HEK293 (cell line): ENCODE data around the gene SYTL2.
A peak's percentile ranks its signal among the peaks of the same experiment; 100 is the strongest.
"Not testable (repeated sequence)": the region's sequence is repeated elsewhere in the genome, so short reads cannot be mapped to it uniquely, and the experiment has no call there.

ENCODE experiments used
- CTCF ChIA-PET: fragments of 350-600 bp; formaldehyde crosslinking; extraction: SDS; loops from one replicate; lab custom pipeline; 2021; ENCODE audit warnings: antibody characterized with exemption; lab: Yijun Ruan, JAX
- POLR2A ChIA-PET: fragments of 300-600 bp; formaldehyde crosslinking; extraction: SDS; loops from one replicate; lab custom pipeline; 2020; ENCODE audit warnings: antibody characterized with exemption, inconsistent platforms; lab: Yijun Ruan, JAX
- H3K27ac ChIP-seq: fragments of 200-500 bp; sonication (Bioruptor generic); 2 replicates; pipeline ENCODE4 v1.5.1; 2014; ENCODE audit warnings: low read depth, low read length, control low read depth, inconsistent platforms; ENCODE audit errors: extremely low read depth
- H3K36me3 ChIP-seq, 2 experiments: fragments of 200-500 bp in 1 of 2; sonication (Bioruptor generic) in 1 of 2; 1 replicate in 1 of 2; 2 replicates in 1 of 2; pipeline ENCODE4 v1.5.1; 2014 to 2017; ENCODE audit warnings: inconsistent platforms in 2 of 2, low read length in 2 of 2; ENCODE audit not compliant: control insufficient read depth in 2 of 2, insufficient read depth in 1 of 2
- H3K4me1 ChIP-seq: fragments of 200-500 bp; sonication (Bioruptor generic); 2 replicates; pipeline ENCODE4 v1.5.1; 2014; ENCODE audit warnings: mild to moderate bottlenecking, low read length, inconsistent platforms; ENCODE audit not compliant: control insufficient read depth, insufficient read depth
- H3K4me3 ChIP-seq: 2 replicates; pipeline ENCODE4 v1.5.1; 2011; ENCODE audit warnings: low read depth, mild to moderate bottlenecking, control low read depth, low read length, moderate library complexity
- H3K9me3 ChIP-seq: fragments of 200-500 bp; sonication (Bioruptor generic); 2 replicates; pipeline ENCODE4 v1.5.1; 2014; ENCODE audit warnings: low read depth, low read length, inconsistent platforms; ENCODE audit not compliant: control insufficient read depth, insufficient read depth
- SP7 ChIP-seq: fragments of 450-650 bp; formaldehyde crosslinking; IDR thresholded peaks from 2 replicates; pipeline ENCODE4 v1.5.1; 2016; ENCODE audit warnings: missing biosample characterization, missing genetic modification characterization
- ZFP41 ChIP-seq: fragments of 450-650 bp; formaldehyde crosslinking; IDR thresholded peaks from 2 replicates; pipeline ENCODE4 v1.5.1; 2016; ENCODE audit warnings: missing biosample characterization, missing genetic modification characterization, borderline replicate concordance
- ZIC2 ChIP-seq: fragments of 450-650 bp; formaldehyde crosslinking; IDR thresholded peaks from 2 replicates; pipeline ENCODE4 v1.5.1; 2016; ENCODE audit warnings: missing biosample characterization, missing genetic modification characterization
- ZNF10 ChIP-seq: fragments of 450-650 bp; formaldehyde crosslinking; IDR thresholded peaks from 2 replicates; pipeline ENCODE4 v1.5.1; 2017; ENCODE audit warnings: missing biosample characterization, missing genetic modification characterization
- ZNF24 ChIP-seq: fragments of 450-650 bp; formaldehyde crosslinking; IDR thresholded peaks from 2 replicates; pipeline ENCODE4 v1.5.1; 2016; ENCODE audit warnings: missing biosample characterization, missing genetic modification characterization
- ZNF324 ChIP-seq: fragments of 450-650 bp; formaldehyde crosslinking; IDR thresholded peaks from 2 replicates; pipeline ENCODE4 v1.5.1; 2016; ENCODE audit warnings: missing biosample characterization, missing genetic modification characterization
- ZNF335 ChIP-seq: fragments of 450-650 bp; formaldehyde crosslinking; conservative IDR thresholded peaks from 2 replicates; pipeline ENCODE4 v1.5.1; 2016; ENCODE audit warnings: missing biosample characterization, missing genetic modification characterization
- ZNF366 ChIP-seq: fragments of 450-650 bp; formaldehyde crosslinking; conservative IDR thresholded peaks from 2 replicates; pipeline ENCODE4 v1.5.1; 2016; ENCODE audit warnings: missing biosample characterization, missing genetic modification characterization
- ZNF473 ChIP-seq: fragments of 450-650 bp; formaldehyde crosslinking; IDR thresholded peaks from 2 replicates; pipeline ENCODE4 v1.5.1; 2017; ENCODE audit warnings: missing biosample characterization, missing genetic modification characterization
- ZNF629 ChIP-seq: fragments of 450-650 bp; formaldehyde crosslinking; IDR thresholded peaks from 2 replicates; pipeline ENCODE4 v1.5.1; 2017; ENCODE audit warnings: missing biosample characterization, missing genetic modification characterization
- TF ChIP-seq, protein P1 (sequence below): fragments of 450-650 bp; formaldehyde crosslinking; IDR thresholded peaks from 2 replicates; pipeline ENCODE4 v1.5.1; 2016; ENCODE audit warnings: missing biosample characterization, missing genetic modification characterization
- TF ChIP-seq, protein P2 (sequence below): fragments of 450-650 bp; IDR thresholded peaks from 2 replicates; pipeline ENCODE4 v1.5.1; 2018; ENCODE audit warnings: missing biosample characterization, missing genetic modification characterization
- TF ChIP-seq, protein P3 (sequence below): fragments of 450-650 bp; formaldehyde crosslinking; IDR thresholded peaks from 2 replicates; pipeline ENCODE4 v1.5.1; 2016; ENCODE audit warnings: missing biosample characterization, missing genetic modification characterization, low read depth
- TF ChIP-seq, protein P4 (sequence below): fragments of 450-650 bp; formaldehyde crosslinking; IDR thresholded peaks from 2 replicates; pipeline ENCODE4 v1.5.1; 2016; ENCODE audit warnings: missing biosample characterization, missing genetic modification characterization

The SYTL2 gene

DNA sequence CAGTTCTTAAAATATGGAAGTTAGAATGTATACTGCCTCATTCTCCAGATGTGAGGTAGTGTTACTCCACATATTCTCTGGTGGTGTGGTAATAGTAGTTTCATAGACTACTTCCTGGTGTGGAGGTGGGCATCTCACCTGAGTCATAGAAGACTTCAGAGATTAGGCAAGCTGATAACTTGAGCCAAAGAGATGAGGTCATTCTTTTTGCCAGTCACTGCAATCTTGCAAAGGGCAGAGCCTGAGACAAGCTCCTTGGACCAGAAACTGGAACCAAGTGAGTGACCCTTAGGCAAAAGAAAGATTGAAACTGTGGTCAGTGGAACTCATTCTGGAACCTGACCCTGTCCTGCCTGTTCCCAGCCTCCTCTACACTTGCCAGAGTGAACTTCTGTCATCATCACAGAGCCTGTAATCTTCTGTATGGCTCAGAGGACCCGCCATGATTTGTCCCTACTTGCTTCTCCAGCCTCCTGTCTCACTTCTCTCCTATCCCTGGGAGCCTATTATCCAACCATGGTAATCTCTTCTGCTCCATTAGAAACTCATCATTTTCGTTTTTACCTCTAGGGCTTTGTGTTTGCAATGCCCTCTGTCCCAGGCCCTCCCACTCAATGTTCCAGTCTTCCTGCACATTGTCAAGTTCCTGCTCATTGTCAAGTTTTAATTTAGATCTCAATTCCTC, 33.6 kb upstream of the SYTL2 start:
- Histone ChIP-seq H3K4me3 (no peak overlapping the region), H3K4me1 (no peaks in the 10 kb centered on the region), H3K36me3 (no peaks in the 10 kb centered on the region), H3K9me3 (no peaks in the 10 kb centered on the region), H3K27ac (no peak overlapping the region)
- POLR2A ChIA-PET, result no interaction called here
- CTCF ChIA-PET, result interaction anchor here (0.7 kb wide), 2 partner anchors 10 to 263 kb away, joined by 3 to 4 read pairs; partner anchors contain the start of gene CCDC83
- TF ChIP-seq ZNF10 (no peak), ZNF366 (peak; percentile 27; the same call in 1 of the 2 replicates), ZFP41 (no peak), ZNF324 (no peak), ZNF629 (peak; percentile 52), ZNF335 (tag by site-specific recombination) (0 out of 2 replicates have a peak, but pooled peaks have one; percentile 14), SP7 (tag by site-specific recombination) (0 out of 2 replicates have a peak, but pooled peaks have one; percentile 22)
- TF ChIP-seq, protein P1, sequence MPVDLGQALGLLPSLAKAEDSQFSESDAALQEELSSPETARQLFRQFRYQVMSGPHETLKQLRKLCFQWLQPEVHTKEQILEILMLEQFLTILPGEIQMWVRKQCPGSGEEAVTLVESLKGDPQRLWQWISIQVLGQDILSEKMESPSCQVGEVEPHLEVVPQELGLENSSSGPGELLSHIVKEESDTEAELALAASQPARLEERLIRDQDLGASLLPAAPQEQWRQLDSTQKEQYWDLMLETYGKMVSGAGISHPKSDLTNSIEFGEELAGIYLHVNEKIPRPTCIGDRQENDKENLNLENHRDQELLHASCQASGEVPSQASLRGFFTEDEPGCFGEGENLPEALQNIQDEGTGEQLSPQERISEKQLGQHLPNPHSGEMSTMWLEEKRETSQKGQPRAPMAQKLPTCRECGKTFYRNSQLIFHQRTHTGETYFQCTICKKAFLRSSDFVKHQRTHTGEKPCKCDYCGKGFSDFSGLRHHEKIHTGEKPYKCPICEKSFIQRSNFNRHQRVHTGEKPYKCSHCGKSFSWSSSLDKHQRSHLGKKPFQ (tag by site-specific recombination), result no peak
- TF ChIP-seq, protein P2, sequence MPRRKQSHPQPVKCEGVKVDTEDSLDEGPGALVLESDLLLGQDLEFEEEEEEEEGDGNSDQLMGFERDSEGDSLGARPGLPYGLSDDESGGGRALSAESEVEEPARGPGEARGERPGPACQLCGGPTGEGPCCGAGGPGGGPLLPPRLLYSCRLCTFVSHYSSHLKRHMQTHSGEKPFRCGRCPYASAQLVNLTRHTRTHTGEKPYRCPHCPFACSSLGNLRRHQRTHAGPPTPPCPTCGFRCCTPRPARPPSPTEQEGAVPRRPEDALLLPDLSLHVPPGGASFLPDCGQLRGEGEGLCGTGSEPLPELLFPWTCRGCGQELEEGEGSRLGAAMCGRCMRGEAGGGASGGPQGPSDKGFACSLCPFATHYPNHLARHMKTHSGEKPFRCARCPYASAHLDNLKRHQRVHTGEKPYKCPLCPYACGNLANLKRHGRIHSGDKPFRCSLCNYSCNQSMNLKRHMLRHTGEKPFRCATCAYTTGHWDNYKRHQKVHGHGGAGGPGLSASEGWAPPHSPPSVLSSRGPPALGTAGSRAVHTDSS (tag by site-specific recombination), result no peak
- TF ChIP-seq, protein P3, sequence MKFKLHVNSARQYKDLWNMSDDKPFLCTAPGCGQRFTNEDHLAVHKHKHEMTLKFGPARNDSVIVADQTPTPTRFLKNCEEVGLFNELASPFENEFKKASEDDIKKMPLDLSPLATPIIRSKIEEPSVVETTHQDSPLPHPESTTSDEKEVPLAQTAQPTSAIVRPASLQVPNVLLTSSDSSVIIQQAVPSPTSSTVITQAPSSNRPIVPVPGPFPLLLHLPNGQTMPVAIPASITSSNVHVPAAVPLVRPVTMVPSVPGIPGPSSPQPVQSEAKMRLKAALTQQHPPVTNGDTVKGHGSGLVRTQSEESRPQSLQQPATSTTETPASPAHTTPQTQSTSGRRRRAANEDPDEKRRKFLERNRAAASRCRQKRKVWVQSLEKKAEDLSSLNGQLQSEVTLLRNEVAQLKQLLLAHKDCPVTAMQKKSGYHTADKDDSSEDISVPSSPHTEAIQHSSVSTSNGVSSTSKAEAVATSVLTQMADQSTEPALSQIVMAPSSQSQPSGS (tag by site-specific recombination), result peak; percentile 65

DNA sequence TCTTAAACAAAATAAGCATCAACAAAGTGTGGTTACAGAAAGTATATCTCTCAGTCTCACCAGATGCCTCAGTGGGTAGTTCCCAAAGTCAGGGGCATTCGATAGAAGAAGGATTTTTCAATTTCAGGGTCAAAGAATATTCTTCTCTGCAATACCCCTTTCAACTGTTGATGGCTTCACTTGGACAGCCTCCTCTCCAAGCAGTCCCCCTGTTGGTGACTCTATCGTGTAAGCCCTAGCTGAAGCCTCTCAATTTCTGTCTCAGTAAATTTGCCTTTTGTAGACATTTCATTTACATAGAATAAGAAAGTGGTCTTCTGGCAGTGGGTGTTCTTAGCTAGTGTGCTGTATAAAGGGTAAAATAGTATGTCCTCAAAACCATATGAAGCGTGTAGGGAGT, 33.0 kb upstream of the SYTL2 start:
- Histone ChIP-seq H3K36me3 (no peaks in the 10 kb centered on the region), H3K4me1 (no peaks in the 10 kb centered on the region), H3K27ac (no peak overlapping the region), H3K9me3 (no peaks in the 10 kb centered on the region), H3K4me3 (no peak overlapping the region)
- TF ChIP-seq ZNF10 (no peak), ZNF24 (tag by site-specific recombination) (no peak), ZIC2 (no peak), ZNF473 (no peak)
- TF ChIP-seq, protein P4, sequence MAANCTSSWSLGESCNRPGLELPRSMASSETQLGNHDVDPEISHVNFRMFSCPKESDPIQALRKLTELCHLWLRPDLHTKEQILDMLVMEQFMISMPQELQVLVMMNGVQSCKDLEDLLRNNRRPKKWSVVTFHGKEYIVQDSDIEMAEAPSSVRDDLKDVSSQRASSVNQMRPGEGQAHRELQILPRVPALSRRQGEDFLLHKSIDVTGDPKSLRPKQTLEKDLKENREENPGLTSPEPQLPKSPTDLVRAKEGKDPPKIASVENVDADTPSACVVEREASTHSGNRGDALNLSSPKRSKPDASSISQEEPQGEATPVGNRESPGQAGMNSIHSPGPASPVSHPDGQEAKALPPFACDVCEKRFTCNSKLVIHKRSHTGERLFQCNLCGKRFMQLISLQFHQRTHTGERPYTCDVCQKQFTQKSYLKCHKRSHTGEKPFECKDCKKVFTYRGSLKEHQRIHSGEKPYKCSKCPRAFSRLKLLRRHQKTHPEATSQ, result no peak
- POLR2A ChIA-PET, result no interaction called here
- CTCF ChIA-PET, result interaction anchor here (0.7 kb wide), 1 partner anchor 11 kb away, joined by 3 read pairs; the partner anchor contains the start of gene CCDC83

DNA sequence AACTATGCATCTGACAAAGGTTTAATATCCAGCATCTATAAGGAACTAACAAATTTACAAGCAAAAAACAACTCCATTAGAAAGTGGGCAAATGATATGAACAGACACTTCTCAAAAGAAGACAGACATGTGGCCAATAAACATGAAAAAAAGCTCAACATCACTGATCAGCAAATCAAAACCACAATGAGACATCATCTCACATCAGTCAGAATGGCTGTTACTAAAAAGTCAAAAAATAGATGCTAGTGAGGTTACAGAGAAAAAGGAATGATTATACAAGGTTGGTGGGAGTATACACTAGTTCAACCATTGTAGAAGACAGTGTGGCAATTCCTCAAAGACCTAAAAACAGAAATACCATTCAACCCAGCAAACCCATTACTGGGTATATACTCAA, 30.0 kb upstream of the SYTL2 start:
- CTCF ChIA-PET, POLR2A ChIA-PET, H3K4me3 ChIP-seq, H3K36me3 ChIP-seq, H3K9me3 ChIP-seq, H3K4me1 ChIP-seq, H3K27ac ChIP-seq: not testable (repeated sequence)
